AG04449 (cell line): ENCODE data around the gene DNMT1.
A peak's percentile ranks its signal among the peaks of the same experiment; 100 is the strongest.

ENCODE experiments used
- CTCF ChIA-PET: fragments of 350-600 bp; formaldehyde crosslinking; extraction: SDS; loops from one replicate; lab custom pipeline; 2021; ENCODE audit warnings: antibody characterized with exemption; lab: Yijun Ruan, JAX
- POLR2A ChIA-PET: fragments of 400-600, 350-600 bp; formaldehyde crosslinking; extraction: SDS; loops from one replicate; lab custom pipeline; 2020; ENCODE audit warnings: antibody characterized with exemption, inconsistent platforms; lab: Yijun Ruan, JAX
- DNase-seq: peaks from one replicate; pipeline ENCODE4 v3.0.0-alpha.2; 2010; ENCODE audit warnings: low read depth, low spot score
- H3K4me3 ChIP-seq: 2 replicates; pipeline ENCODE4 v1.5.1; 2011; ENCODE audit warnings: low read depth, mild to moderate bottlenecking, control low read depth, low read length
- CTCF ChIP-seq: IDR thresholded peaks from one replicate; pipeline ENCODE4 v1.5.1; 2011; ENCODE audit warnings: mild to moderate bottlenecking, moderate library complexity, low read length, control low read depth, inconsistent platforms; ENCODE audit not compliant: insufficient read depth; ENCODE audit errors: missing control alignments

The DNMT1 gene

DNA sequence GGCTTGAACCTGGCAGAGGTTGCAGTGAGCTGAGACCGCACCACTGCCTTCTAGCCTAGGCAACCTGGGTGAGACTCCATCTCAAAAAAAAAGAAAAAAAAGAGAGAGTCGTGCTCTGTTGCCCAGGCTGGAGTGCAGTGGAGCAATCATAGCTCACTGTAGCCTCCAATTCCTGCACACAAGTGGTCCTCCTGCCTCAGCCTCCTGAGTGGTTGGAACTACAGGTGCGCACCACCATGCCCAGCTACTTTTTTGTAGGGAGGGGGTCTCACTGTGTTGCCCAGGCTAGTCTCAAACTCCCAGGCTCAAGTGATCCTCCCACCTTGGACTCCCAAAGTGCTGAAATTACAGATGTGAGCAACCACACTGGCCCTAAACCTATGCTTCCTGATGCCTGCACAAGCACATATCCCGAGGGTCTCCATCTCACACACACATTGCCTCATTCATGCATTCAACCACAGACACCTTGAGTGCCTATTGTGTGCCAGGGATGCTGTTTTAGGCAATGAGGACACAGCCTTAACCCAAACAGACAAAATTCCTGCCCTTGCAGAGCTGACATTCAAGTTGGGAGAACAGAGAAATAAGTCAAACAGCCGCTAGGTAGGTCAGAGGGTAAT is 94.5 kb downstream of the DNMT1 start:
- POLR2A ChIA-PET: no interaction called here
- CTCF ChIA-PET: interaction anchor here (1.2 to 6.9 kb wide), 8 partner anchors 10 to 169 kb away, joined by 3 to 68 read pairs (median 6); no protein-coding TSS in a partner anchor
- no peak overlapping the region for H3K4me3 ChIP-seq
- no peak for TF ChIP-seq CTCF
- no peak for DNase-seq

DNA sequence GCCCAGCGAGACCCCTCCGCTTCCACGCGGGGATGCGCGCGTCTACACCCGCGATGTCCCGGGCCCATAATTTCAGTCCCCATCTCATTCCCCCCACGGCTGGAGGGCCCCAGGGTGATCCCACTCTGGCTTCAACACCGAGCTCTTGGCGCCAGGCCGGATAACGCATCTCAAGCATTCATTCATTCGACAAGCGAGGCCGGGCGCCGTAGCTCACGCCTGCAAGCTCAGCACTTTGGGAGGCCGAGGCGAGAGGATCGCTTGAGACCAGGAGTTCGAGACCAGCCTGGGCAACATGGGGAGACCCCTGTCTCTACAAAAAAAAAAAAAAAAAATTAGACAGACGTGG is 98.2 kb downstream of the DNMT1 start:
- DNase-seq: no peak
- ChIA-PET CTCF (interaction anchor here (0.7 to 6.9 kb wide), 11 partner anchors 9 to 319 kb away, joined by 3 to 68 read pairs (median 3); partner anchors contain the start of genes EIF3G, PPAN and TYK2), POLR2A (interaction anchor here (0.9 to 1.8 kb wide), 4 partner anchors 10 to 176 kb away, joined by 3 to 6 read pairs (median 3); partner anchors contain the start of gene PPAN)
- no peak for TF ChIP-seq CTCF
- H3K4me3 ChIP-seq: peak overlapping the region; percentile 59

DNA sequence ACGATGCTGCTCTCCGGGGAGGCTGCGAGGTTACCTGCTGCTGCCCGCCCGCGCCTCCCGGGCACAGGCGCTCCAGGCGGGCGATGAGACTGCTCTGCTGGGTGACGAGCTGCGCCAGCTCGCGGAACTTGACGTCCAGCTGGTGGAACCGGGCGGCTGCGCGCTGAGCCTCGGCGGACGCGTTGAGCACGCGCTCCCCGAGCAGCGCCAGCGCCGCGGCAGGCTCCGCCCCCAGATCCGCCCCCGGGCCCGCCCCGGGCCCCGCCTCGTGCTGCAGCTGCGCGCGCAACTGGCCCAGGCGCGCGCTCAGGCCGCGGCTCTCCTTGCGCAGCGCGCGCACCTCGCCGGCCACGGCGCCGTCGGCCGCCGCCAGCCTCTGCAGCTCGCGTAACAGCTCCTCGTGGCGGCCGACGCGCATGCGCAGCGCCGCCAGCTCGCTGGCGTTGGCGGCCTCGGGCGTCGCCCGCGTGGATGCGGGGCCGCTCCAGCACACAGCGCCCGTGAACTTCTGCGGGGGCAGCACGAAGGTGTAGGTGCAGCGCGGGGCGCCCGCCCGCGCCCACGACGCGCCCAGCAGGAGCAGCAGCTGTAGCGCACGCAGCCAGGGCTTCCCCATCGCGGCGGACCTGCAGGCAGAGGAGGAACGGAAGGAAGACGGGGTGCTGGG is 98.7 kb downstream of the DNMT1 start:
- no peak for DNase-seq
- ChIA-PET CTCF (interaction anchor here (0.8 to 6.9 kb wide), 9 partner anchors 9 to 320 kb away, joined by 3 to 68 read pairs (median 3); partner anchors contain the start of genes EIF3G, PPAN and TYK2), POLR2A (interaction anchor here (0.6 to 1.8 kb wide), 6 partner anchors 10 to 176 kb away, joined by 3 to 6 read pairs (median 3); partner anchors contain the start of gene PPAN)
- peak overlapping the region; percentile 59 for H3K4me3 ChIP-seq
- TF ChIP-seq CTCF: no peak

- no peak for TF ChIP-seq CTCF
- no peak for DNase-seq
- ChIA-PET CTCF (interaction anchor here (1.1 to 6.9 kb wide), 5 partner anchors 10 to 284 kb away, joined by 3 to 68 read pairs (median 13); partner anchors contain the start of genes PPAN and TYK2), POLR2A (interaction anchor here (0.6 to 1.8 kb wide), 5 partner anchors 11 to 106 kb away, joined by 3 to 6 read pairs (median 3); partner anchors contain the start of gene PPAN)
- peak overlapping the region; percentile 49 for H3K4me3 ChIP-seq
Observed at GRCh38 chr19:10095622-10095947, 99.2 kb downstream of the DNMT1 start.

GRCh38 chr19:10093295-10094186 is 101.2 kb downstream of the DNMT1 start:
- CTCF ChIA-PET: interaction anchor here (6.9 kb wide), 1 partner anchor 162 kb away, joined by 48 read pairs; no protein-coding TSS in a partner anchor
- DNase-seq: no peak
- no peak for TF ChIP-seq CTCF
- no peak overlapping the region for H3K4me3 ChIP-seq
- POLR2A ChIA-PET: no interaction called here
